ENCODE data around the gene NTN1.

The NTN1 gene

GRCh38 chr17:9233271-9233599 is 211.9 kb downstream of the NTN1 start:
- no peak for DNase-seq (ENCODE audit: low spot score)

GRCh38 chr17:9233761-9234160 is 212.5 kb downstream of the NTN1 start:
- DNase-seq (ENCODE audit: low spot score): no peak

GRCh38 chr17:9234389-9234945 is 213.2 kb downstream of the NTN1 start:
- DNase-seq (ENCODE audit: low spot score): no peak

GRCh38 chr17:9235346-9235745 is 214.0 kb downstream of the NTN1 start:
- DNase-seq (ENCODE audit: low spot score): no peak

- no peak for DNase-seq (ENCODE audit: low spot score)
These were observed 215.2 kb downstream of the NTN1 start for GRCh38 chr17:9236286-9237052.

GRCh38 chr17:9237053-9237410 is 215.7 kb downstream of the NTN1 start:
- DNase-seq (ENCODE audit: low spot score): no peak

- no peak for DNase-seq (ENCODE audit: low spot score)
These were observed 216.5 kb downstream of the NTN1 start for GRCh38 chr17:9237661-9238301.

- no peak for DNase-seq (ENCODE audit: low spot score)
These were observed 217.3 kb downstream of the NTN1 start for GRCh38 chr17:9238340-9239245.

- no peak for DNase-seq (ENCODE audit: low spot score)
These were observed 218.0 kb downstream of the NTN1 start for GRCh38 chr17:9239246-9239792.

GRCh38 chr17:9239793-9240658 is 218.7 kb downstream of the NTN1 start:
- peak; percentile 92 for DNase-seq (ENCODE audit: low spot score)

GRCh38 chr17:9240659-9241370 is 219.5 kb downstream of the NTN1 start:
- DNase-seq (ENCODE audit: low spot score): peak; percentile 88

GRCh38 chr17:9241371-9241712 is 220.0 kb downstream of the NTN1 start:
- peak; percentile 53 for DNase-seq (ENCODE audit: low spot score)

GRCh38 chr17:9241774-9242496 is 220.6 kb downstream of the NTN1 start:
- DNase-seq (ENCODE audit: low spot score): no peak

GRCh38 chr17:9242497-9242881 is 221.2 kb downstream of the NTN1 start:
- DNase-seq (ENCODE audit: low spot score): no peak

- DNase-seq (ENCODE audit: low spot score): no peak
These were observed 221.7 kb downstream of the NTN1 start for GRCh38 chr17:9242983-9243382.

- peak; percentile 89 for DNase-seq (ENCODE audit: low spot score)
These were observed 223.0 kb downstream of the NTN1 start for GRCh38 chr17:9244066-9245052.

- no peak for DNase-seq (ENCODE audit: low spot score)
These were observed 226.2 kb downstream of the NTN1 start for GRCh38 chr17:9247401-9247938.

GRCh38 chr17:9249245-9249953 is 228.1 kb downstream of the NTN1 start:
- DNase-seq (ENCODE audit: low spot score): no peak

Data from hepatic stellate cell (primary cell).